DOHH2 (cell line): ENCODE measurements around the gene MMRN2.

Experiments used
- H3F3A ChIP-seq: fragments of 200-600 bp; sonication (generic), shearing (Covaris generic); 2 replicates; pipeline ENCODE4 v1.6.0; 2016; ENCODE audit warnings: antibody characterized with exemption, mild to moderate bottlenecking; ENCODE audit not compliant: control insufficient read depth, insufficient read depth
- H3K27ac ChIP-seq: fragments of 200-600 bp; sonication (generic); 2 replicates; pipeline ENCODE4 v1.5.1; 2014; ENCODE audit warnings: low read depth, mild to moderate bottlenecking, low read length, moderate library complexity
- H3K27me3 ChIP-seq: fragments of 200-600 bp; sonication (generic); 2 replicates; pipeline ENCODE4 v1.6.1; 2014; ENCODE audit warnings: mild to moderate bottlenecking, low read length, mixed read lengths; ENCODE audit not compliant: control insufficient read depth
- H3K36me3 ChIP-seq: fragments of 200-600 bp; sonication (generic); 2 replicates; pipeline ENCODE4 v1.6.1; 2014; ENCODE audit warnings: mild to moderate bottlenecking, low read length, moderate library complexity, mixed read lengths; ENCODE audit not compliant: control insufficient read depth
- H3K4me1 ChIP-seq: fragments of 200-600 bp; sonication (generic); 2 replicates; pipeline ENCODE4 v1.6.1; 2014; ENCODE audit warnings: mild to moderate bottlenecking, low read length, mixed read lengths; ENCODE audit not compliant: control insufficient read depth
- H3K4me2 ChIP-seq: fragments of 200-600 bp; sonication (generic); 2 replicates; pipeline ENCODE4 v1.6.0; 2014; ENCODE audit warnings: mild to moderate bottlenecking, low read length, moderate library complexity
- H3K4me3 ChIP-seq: fragments of 200-600 bp; sonication (generic); 2 replicates; pipeline ENCODE4 v1.5.1; 2014; ENCODE audit warnings: mild to moderate bottlenecking, low read length, mixed read lengths
- H3K79me2 ChIP-seq: fragments of 200-600 bp; sonication (generic); 2 replicates; pipeline ENCODE4 v1.6.1; 2014; ENCODE audit warnings: mild to moderate bottlenecking, low read length, mixed read lengths; ENCODE audit not compliant: control insufficient read depth
- H3K9me2 ChIP-seq: fragments of 200-600 bp; sonication (generic); replicated peaks from 2 replicates; pipeline ENCODE4 v1.6.1; 2014; ENCODE audit warnings: mild to moderate bottlenecking, low read length, mixed read lengths; ENCODE audit not compliant: control insufficient read depth
- H3K9me3 ChIP-seq: fragments of 200-600 bp; sonication (generic); 2 replicates; pipeline ENCODE4 v1.6.1; 2014; ENCODE audit warnings: antibody characterized with exemption, low read length, mixed read lengths; ENCODE audit not compliant: control insufficient read depth, insufficient read depth
- H4K20me1 ChIP-seq: fragments of 200-600 bp; sonication (generic); 2 replicates; pipeline ENCODE4 v1.6.0; 2014; ENCODE audit warnings: low read depth, mild to moderate bottlenecking, antibody characterized with exemption, low read length, moderate library complexity; ENCODE audit not compliant: control insufficient read depth, insufficient read depth
- CTCF ChIP-seq: fragments of 200-600 bp; sonication (generic); IDR thresholded peaks from one replicate; pipeline ENCODE4 v1.5.1; 2014; ENCODE audit warnings: antibody characterized with exemption, mild to moderate bottlenecking, low read depth, low read length; ENCODE audit not compliant: poor library complexity, severe bottlenecking
- EZH2phosphoT487 ChIP-seq: fragments of 200-600 bp; sonication (generic); IDR thresholded peaks from 2 replicates; pipeline ENCODE4 v1.6.1; 2017; ENCODE audit warnings: borderline replicate concordance, mild to moderate bottlenecking, antibody characterized with exemption, low read length, moderate library complexity, mixed read lengths

The MMRN2 gene

GRCh38 chr10:86971232-86971991 lies 14.0 kb upstream of the MMRN2 start:
- Histone ChIP-seq H3K27me3 (peaks cover 18% of the 10 kb centered on the region), H3K36me3 (no peaks in the 10 kb centered on the region), H3K27ac (no peak overlapping the region), H3K79me2 (no peaks in the 10 kb centered on the region), H3F3A (no peaks in the 10 kb centered on the region), H3K4me3 (peak overlapping the region; percentile 70), H4K20me1 (no peaks in the 10 kb centered on the region), H3K4me2 (peak overlapping the region; percentile 77), H3K4me1 (peaks cover 14% of the 10 kb centered on the region), H3K9me3 (no peaks in the 10 kb centered on the region), H3K9me2 (no peaks in the 10 kb centered on the region)
- TF ChIP-seq EZH2phosphoT487: no peak

- no peak overlapping the region for H3K27ac ChIP-seq
Observed at GRCh38 chr10:86970982-86971231, 13.5 kb upstream of the MMRN2 start.

GRCh38 chr10:86970162-86970981 lies 13.0 kb upstream of the MMRN2 start:
- Histone ChIP-seq H3K27me3 (peaks cover 18% of the 10 kb centered on the region), H3K4me1 (peaks cover 16% of the 10 kb centered on the region), H3K9me3 (no peaks in the 10 kb centered on the region), H3K4me3 (peak overlapping the region; percentile 70), H3F3A (no peaks in the 10 kb centered on the region), H3K27ac (no peak overlapping the region), H3K79me2 (no peaks in the 10 kb centered on the region), H4K20me1 (no peaks in the 10 kb centered on the region), H3K4me2 (peak overlapping the region; percentile 77), H3K9me2 (no peaks in the 10 kb centered on the region), H3K36me3 (no peaks in the 10 kb centered on the region)
- TF ChIP-seq EZH2phosphoT487: peak; percentile 37; the same call in 1 of the 2 replicates
- no peak for TF ChIP-seq CTCF

More at GRCh38 chr10:86970982-86971231, 13.5 kb upstream of the MMRN2 start:
- H3K4me1 ChIP-seq: peaks cover 16% of the 10 kb centered on the region
- no peaks in the 10 kb centered on the region for H3K36me3 ChIP-seq
- TF ChIP-seq EZH2phosphoT487: no peak; the same call in 1 of the 2 replicates
- TF ChIP-seq CTCF: no peak
- peaks cover 18% of the 10 kb centered on the region for H3K27me3 ChIP-seq
- no peaks in the 10 kb centered on the region for H3F3A ChIP-seq
- no peaks in the 10 kb centered on the region for H3K9me2 ChIP-seq
- peak overlapping the region; percentile 70 for H3K4me3 ChIP-seq
- H3K4me2 ChIP-seq: peak overlapping the region; percentile 77
- H3K9me3 ChIP-seq: no peaks in the 10 kb centered on the region
- no peaks in the 10 kb centered on the region for H3K79me2 ChIP-seq
- H4K20me1 ChIP-seq: no peaks in the 10 kb centered on the region
